AG04449 (cell line): ENCODE results near the gene HHATL.

Experiments used
- CTCF ChIA-PET: fragments of 350-600 bp; formaldehyde crosslinking; extraction: SDS; loops from one replicate; lab custom pipeline; 2021; ENCODE audit warnings: antibody characterized with exemption; lab: Yijun Ruan, JAX
- POLR2A ChIA-PET: fragments of 400-600, 350-600 bp; formaldehyde crosslinking; extraction: SDS; loops from one replicate; lab custom pipeline; 2020; ENCODE audit warnings: antibody characterized with exemption, inconsistent platforms; lab: Yijun Ruan, JAX
- DNase-seq: peaks from one replicate; pipeline ENCODE4 v3.0.0-alpha.2; 2010; ENCODE audit warnings: low read depth, low spot score
- H3K4me3 ChIP-seq: 2 replicates; pipeline ENCODE4 v1.5.1; 2011; ENCODE audit warnings: low read depth, mild to moderate bottlenecking, control low read depth, low read length
- TF ChIP-seq, protein P1 (sequence below): IDR thresholded peaks from one replicate; pipeline ENCODE4 v1.5.1; 2011; ENCODE audit warnings: mild to moderate bottlenecking, moderate library complexity, low read length, control low read depth, inconsistent platforms; ENCODE audit not compliant: insufficient read depth; ENCODE audit errors: missing control alignments

Gene HHATL

GRCh38 chr3:42702982-42703694, 540 bp upstream of the HHATL start:
- no peak overlapping the region for H3K4me3 ChIP-seq
- no peak for DNase-seq
- CTCF ChIA-PET = no interaction called here
- POLR2A ChIA-PET = no interaction called here
- TF ChIP-seq, protein P1, sequence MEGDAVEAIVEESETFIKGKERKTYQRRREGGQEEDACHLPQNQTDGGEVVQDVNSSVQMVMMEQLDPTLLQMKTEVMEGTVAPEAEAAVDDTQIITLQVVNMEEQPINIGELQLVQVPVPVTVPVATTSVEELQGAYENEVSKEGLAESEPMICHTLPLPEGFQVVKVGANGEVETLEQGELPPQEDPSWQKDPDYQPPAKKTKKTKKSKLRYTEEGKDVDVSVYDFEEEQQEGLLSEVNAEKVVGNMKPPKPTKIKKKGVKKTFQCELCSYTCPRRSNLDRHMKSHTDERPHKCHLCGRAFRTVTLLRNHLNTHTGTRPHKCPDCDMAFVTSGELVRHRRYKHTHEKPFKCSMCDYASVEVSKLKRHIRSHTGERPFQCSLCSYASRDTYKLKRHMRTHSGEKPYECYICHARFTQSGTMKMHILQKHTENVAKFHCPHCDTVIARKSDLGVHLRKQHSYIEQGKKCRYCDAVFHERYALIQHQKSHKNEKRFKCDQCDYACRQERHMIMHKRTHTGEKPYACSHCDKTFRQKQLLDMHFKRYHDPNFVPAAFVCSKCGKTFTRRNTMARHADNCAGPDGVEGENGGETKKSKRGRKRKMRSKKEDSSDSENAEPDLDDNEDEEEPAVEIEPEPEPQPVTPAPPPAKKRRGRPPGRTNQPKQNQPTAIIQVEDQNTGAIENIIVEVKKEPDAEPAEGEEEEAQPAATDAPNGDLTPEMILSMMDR = no peak

DNA sequence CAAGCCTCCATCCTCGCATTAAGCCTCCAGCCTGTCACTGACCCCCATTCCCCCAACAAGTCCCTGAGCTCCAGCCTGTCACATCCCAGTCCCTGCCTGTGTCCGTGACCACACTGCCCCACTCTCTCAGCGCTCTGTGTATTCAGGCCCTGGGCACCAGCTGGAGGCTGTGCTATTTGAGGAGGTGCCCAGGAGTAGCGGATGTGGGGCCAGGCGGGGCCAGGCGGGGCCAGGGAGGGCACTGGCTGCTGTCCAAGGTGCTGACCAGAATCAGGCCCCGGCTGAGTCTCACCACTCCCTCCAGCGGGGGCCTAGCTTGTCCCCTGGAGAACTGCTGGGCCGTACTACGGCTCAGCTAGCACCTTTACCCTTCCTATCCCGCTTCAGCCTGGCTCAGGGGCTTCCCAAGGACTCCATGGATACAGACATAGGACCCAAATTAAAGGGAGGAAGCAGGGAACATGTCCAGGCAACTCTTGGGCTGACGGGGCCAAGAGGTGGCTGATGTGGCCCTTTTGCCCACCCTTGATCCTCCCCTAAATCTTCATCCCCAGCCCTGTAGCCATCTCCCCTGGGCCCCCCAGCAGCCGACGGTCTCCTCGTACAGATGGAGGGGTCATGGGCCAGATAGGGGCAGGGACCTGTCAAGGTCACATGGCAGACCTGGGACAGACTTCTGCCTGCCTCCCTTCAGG, 1.1 kb downstream of the HHATL start:
- DNase-seq = no peak
- POLR2A ChIA-PET = interaction anchor here (0.6 kb wide), 1 partner anchor 37 kb away, joined by 3 read pairs; no protein-coding TSS in a partner anchor
- CTCF ChIA-PET = no interaction called here
- TF ChIP-seq, protein P1 = no peak
- H3K4me3 ChIP-seq = no peak overlapping the region

- no peak for DNase-seq
- POLR2A ChIA-PET = interaction anchor here (0.6 kb wide), 1 partner anchor 36 kb away, joined by 3 read pairs; no protein-coding TSS in a partner anchor
- TF ChIP-seq, protein P1 = no peak
- CTCF ChIA-PET = no interaction called here
- no peak overlapping the region for H3K4me3 ChIP-seq
Observed at GRCh38 chr3:42700366-42701288, 2.0 kb downstream of the HHATL start.

GRCh38 chr3:42699511-42699971, 3.1 kb downstream of the HHATL start:
- H3K4me3 ChIP-seq = no peak overlapping the region
- POLR2A ChIA-PET = no interaction called here
- CTCF ChIA-PET = interaction anchor here (1.0 kb wide), 1 partner anchor 12 kb away, joined by 3 read pairs; no protein-coding TSS in a partner anchor
- TF ChIP-seq, protein P1 = no peak
- no peak for DNase-seq

GRCh38 chr3:42698911-42699230, 3.7 kb downstream of the HHATL start:
- ChIA-PET CTCF (interaction anchor here (1.0 kb wide), 1 partner anchor 12 kb away, joined by 3 read pairs; no protein-coding TSS in a partner anchor), POLR2A (no interaction called here)
- no peak overlapping the region for H3K4me3 ChIP-seq
- TF ChIP-seq, protein P1 = no peak
- DNase-seq = no peak
